Skeletal muscle satellite cell (primary cell): ENCODE measurements around the gene AK4.

ENCODE experiments used
- H3K27me3 ChIP-seq: 2 replicates; pipeline ENCODE4 v1.7.0; 2013; ENCODE audit warnings: low read length; ENCODE audit not compliant: control insufficient read depth, insufficient read depth
- H3K36me3 ChIP-seq: 2 replicates; pipeline ENCODE4 v1.7.0; 2013; ENCODE audit warnings: mild to moderate bottlenecking, control low read depth, low read length; ENCODE audit not compliant: insufficient read depth
- H3K4me1 ChIP-seq: 2 replicates; pipeline ENCODE4 v1.7.0; 2013; ENCODE audit warnings: low read length; ENCODE audit not compliant: control insufficient read depth, insufficient read depth
- H3K4me2 ChIP-seq: 2 replicates; pipeline ENCODE4 v1.7.0; 2013; ENCODE audit warnings: mild to moderate bottlenecking, low read length
- H3K4me3 ChIP-seq: 2 replicates; pipeline ENCODE4 v1.7.0; 2013; ENCODE audit warnings: low read length
- H3K9ac ChIP-seq: 2 replicates; pipeline ENCODE4 v1.7.0; 2013; ENCODE audit warnings: mild to moderate bottlenecking, low read depth, low read length, moderate library complexity
- H3K9me3 ChIP-seq: replicated peaks from 2 replicates; pipeline ENCODE4 v1.7.0; 2013; ENCODE audit warnings: mild to moderate bottlenecking, control low read depth, low read length

Gene AK4

GRCh38 chr1:65259816-65260215 lies 111.8 kb downstream of the AK4 start:
- Histone ChIP-seq H3K9me3 (no peaks in the 10 kb centered on the region), H3K27me3 (no peaks in the 10 kb centered on the region), H3K36me3 (no peaks in the 10 kb centered on the region), H3K4me3 (no peak overlapping the region), H3K4me2 (no peak overlapping the region), H3K4me1 (peaks cover 17% of the 10 kb centered on the region), H3K9ac (no peak overlapping the region)

DNA sequence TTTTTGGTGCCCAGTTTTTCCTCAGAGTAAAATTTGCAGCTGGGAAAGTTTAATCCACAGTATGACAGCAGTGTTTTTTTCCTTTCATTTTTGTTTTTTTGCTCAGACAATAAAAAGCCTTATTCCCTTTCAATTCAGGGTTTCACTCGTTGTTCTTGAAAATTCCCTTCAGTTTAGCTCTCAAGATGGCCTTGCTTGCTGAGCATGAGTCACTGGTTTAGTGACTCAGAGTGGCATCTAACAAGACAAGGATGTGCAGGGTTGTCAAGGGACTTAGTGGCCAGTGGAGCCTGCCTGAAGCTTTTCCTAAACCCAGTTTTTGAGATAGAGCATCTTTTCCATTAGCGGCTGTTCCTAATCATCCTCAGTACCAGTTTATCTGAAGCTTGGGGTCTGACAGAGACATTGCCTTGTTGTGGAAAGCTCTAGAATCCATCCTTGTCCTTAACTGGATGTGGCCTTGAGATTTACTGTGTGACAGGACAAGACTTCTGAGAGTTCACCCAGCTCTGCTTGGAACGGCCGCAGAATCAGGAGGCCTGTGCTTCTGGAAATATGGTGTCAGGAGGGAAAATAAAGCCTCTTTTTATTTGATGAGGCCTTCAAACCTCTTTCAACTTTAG lies 113.0 kb downstream of the AK4 start:
- H3K4me2 ChIP-seq: peak overlapping the region; percentile 10
- no peak overlapping the region for H3K9ac ChIP-seq
- H3K36me3 ChIP-seq: no peaks in the 10 kb centered on the region
- H3K4me3 ChIP-seq: no peak overlapping the region
- peaks cover 15% of the 10 kb centered on the region for H3K4me1 ChIP-seq
- H3K9me3 ChIP-seq: no peaks in the 10 kb centered on the region
- no peaks in the 10 kb centered on the region for H3K27me3 ChIP-seq

DNA sequence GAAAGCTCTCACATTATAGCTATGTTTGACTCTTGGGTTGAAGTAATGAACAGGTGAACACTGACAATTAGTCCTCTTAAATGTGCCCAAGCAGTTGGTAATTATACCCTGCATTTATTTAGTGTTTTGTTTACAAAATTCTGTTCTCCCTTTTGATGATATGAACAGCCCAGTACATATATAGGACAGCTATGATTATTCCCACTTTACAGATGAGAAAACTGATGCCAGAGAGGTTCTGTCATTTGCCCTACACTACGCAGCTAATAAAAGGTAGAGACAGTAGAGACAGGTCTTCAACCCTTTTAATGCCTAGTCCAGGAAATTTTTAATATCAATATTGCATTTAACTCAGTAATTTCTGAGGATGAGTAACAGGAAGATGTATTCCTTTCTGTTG lies 115.3 kb downstream of the AK4 start:
- H3K4me3 ChIP-seq: no peak overlapping the region
- no peaks in the 10 kb centered on the region for H3K9me3 ChIP-seq
- no peaks in the 10 kb centered on the region for H3K27me3 ChIP-seq
- no peak overlapping the region for H3K4me2 ChIP-seq
- no peak overlapping the region for H3K9ac ChIP-seq
- peaks cover 19% of the 10 kb centered on the region for H3K4me1 ChIP-seq
- H3K36me3 ChIP-seq: no peaks in the 10 kb centered on the region

DNA sequence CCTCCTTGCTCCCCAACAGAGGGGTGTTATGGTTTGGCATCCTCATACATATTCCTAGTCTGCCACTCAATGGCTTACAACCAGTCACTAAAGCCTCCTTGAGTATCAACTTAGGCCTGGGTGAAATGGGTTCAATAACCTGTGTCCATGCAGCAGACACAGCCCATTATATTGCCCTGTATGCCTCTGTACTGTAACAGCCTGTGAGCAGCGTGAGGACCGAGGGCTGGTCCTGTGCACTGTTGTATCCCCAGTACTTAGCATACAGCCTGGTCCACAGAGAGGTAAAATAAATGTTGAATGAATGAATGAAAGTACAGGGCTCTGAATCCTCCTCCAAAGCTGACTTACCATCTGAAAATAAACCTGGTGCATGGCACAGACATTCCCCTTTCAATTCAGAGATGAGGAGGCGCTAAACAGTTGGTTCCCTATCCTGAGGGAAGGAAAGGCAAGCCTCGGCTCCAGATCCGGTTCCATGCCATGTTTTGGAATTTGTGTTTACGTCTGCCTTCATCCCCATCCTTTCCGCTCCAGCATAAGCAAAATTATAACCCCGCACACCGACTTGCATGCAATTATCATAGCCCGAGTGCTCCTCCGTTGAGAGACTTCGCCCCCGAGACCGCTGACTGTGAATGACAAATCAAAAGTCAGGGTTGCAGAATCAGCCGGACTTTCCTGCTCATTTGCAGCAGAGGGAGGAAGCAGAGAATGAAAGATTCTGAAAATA lies 116.4 kb downstream of the AK4 start:
- peak overlapping the region; percentile 93 for H3K4me2 ChIP-seq
- H3K9ac ChIP-seq: peak overlapping the region; percentile 71
- H3K9me3 ChIP-seq: no peaks in the 10 kb centered on the region
- H3K4me1 ChIP-seq: peaks cover 19% of the 10 kb centered on the region
- no peaks in the 10 kb centered on the region for H3K27me3 ChIP-seq
- H3K36me3 ChIP-seq: no peaks in the 10 kb centered on the region
- peak overlapping the region; percentile 67 for H3K4me3 ChIP-seq

- peaks cover 19% of the 10 kb centered on the region for H3K4me1 ChIP-seq
- peak overlapping the region; percentile 67 for H3K4me3 ChIP-seq
- H3K36me3 ChIP-seq: no peaks in the 10 kb centered on the region
- H3K4me2 ChIP-seq: peak overlapping the region; percentile 93
- no peaks in the 10 kb centered on the region for H3K27me3 ChIP-seq
- H3K9me3 ChIP-seq: no peaks in the 10 kb centered on the region
- H3K9ac ChIP-seq: peak overlapping the region; percentile 71
Measured at GRCh38 chr1:65265296-65265650, 117.3 kb downstream of the AK4 start.

- H3K27me3 ChIP-seq: no peaks in the 10 kb centered on the region
- peak overlapping the region; percentile 71 for H3K9ac ChIP-seq
- no peaks in the 10 kb centered on the region for H3K36me3 ChIP-seq
- no peaks in the 10 kb centered on the region for H3K9me3 ChIP-seq
- peak overlapping the region; percentile 93 for H3K4me2 ChIP-seq
- peak overlapping the region; percentile 67 for H3K4me3 ChIP-seq
- H3K4me1 ChIP-seq: peaks cover 15% of the 10 kb centered on the region
Measured at GRCh38 chr1:65265651-65266351, 117.8 kb downstream of the AK4 start.

DNA sequence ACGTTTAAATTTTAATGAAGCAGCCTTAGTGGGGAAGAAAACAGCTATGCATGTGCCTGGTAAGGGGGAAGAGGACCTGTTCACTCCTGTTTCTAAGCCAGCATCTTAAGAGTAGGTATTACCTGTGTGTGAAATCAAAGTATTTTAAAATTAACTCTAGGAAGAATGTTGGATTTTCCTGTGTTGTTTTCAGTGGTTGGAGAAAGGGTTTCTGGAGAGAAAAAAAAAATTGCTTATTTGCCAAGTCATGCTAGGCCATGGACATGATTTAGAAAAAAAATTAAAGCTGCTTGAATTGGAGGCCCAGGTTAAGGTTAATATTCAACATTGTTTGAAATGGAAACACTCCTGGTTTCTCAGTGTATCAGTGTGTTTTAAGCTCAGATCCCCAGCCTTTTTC lies 118.5 kb downstream of the AK4 start:
- H3K4me1 ChIP-seq: peaks cover 12% of the 10 kb centered on the region
- no peak overlapping the region for H3K4me3 ChIP-seq
- peak overlapping the region; percentile 93 for H3K4me2 ChIP-seq
- no peaks in the 10 kb centered on the region for H3K27me3 ChIP-seq
- H3K9ac ChIP-seq: peak overlapping the region; percentile 71
- no peaks in the 10 kb centered on the region for H3K9me3 ChIP-seq
- H3K36me3 ChIP-seq: no peaks in the 10 kb centered on the region

- Histone ChIP-seq H3K27me3 (no peaks in the 10 kb centered on the region), H3K4me1 (peaks cover 12% of the 10 kb centered on the region), H3K9me3 (no peaks in the 10 kb centered on the region), H3K4me2 (no peak overlapping the region), H3K36me3 (no peaks in the 10 kb centered on the region), H3K9ac (no peak overlapping the region), H3K4me3 (no peak overlapping the region)
Measured at GRCh38 chr1:65267271-65267670, 119.3 kb downstream of the AK4 start.

DNA sequence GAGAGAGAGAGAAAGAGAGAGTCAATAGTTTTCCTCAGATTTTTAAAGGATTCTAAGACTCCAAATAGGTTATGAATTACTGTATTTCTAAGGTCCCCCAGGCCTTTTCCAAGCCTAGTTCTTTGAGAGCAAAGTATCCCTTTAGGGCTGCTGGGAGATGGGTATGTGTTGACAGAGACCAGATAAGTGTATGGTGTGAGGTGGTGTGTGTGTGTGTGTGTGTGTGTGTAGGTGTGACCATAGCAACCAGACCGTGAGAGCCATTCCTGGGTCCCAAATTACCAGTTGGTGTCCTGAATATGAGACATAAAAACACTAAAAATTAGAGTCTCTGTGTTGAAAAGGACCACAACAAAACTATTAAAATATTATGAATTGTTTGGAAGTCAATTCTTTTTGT lies 119.7 kb downstream of the AK4 start:
- H3K4me2 ChIP-seq: no peak overlapping the region

GRCh38 chr1:65269612-65270011 lies 121.6 kb downstream of the AK4 start:
- no peaks in the 10 kb centered on the region for H3K9me3 ChIP-seq
- no peak overlapping the region for H3K4me2 ChIP-seq
- H3K36me3 ChIP-seq: no peaks in the 10 kb centered on the region
- no peaks in the 10 kb centered on the region for H3K27me3 ChIP-seq
- H3K9ac ChIP-seq: no peak overlapping the region
- H3K4me3 ChIP-seq: no peak overlapping the region
- H3K4me1 ChIP-seq: peaks cover 12% of the 10 kb centered on the region

More for the DNA sequence above, 119.7 kb downstream of the AK4 start:
- H3K9me3 ChIP-seq: no peaks in the 10 kb centered on the region
- no peak overlapping the region for H3K9ac ChIP-seq
- no peaks in the 10 kb centered on the region for H3K36me3 ChIP-seq
- H3K27me3 ChIP-seq: no peaks in the 10 kb centered on the region
- H3K4me3 ChIP-seq: no peak overlapping the region
- H3K4me1 ChIP-seq: peaks cover 12% of the 10 kb centered on the region

- no peak overlapping the region for H3K4me3 ChIP-seq
- no peak overlapping the region for H3K4me2 ChIP-seq
- no peaks in the 10 kb centered on the region for H3K9me3 ChIP-seq
- no peaks in the 10 kb centered on the region for H3K36me3 ChIP-seq
- H3K27me3 ChIP-seq: no peaks in the 10 kb centered on the region
- no peak overlapping the region for H3K9ac ChIP-seq
- H3K4me1 ChIP-seq: no peaks in the 10 kb centered on the region
Measured at GRCh38 chr1:65276197-65276939, 128.4 kb downstream of the AK4 start.
